ENCODE results near the gene MYO1G.

GRCh38 chr7:44990109-44991023 is 11.6 kb upstream of the MYO1G start:
- TF ChIP-seq ZFP30 (CRISPR knock-in tag; IDR thresholded peaks at IDR 0.05), result no peak
- no peak for TF ChIP-seq TOX (CRISPR knock-in tag; IDR thresholded peaks at IDR 0.05; ENCODE audit: borderline replicate concordance)
- no peak for TF ChIP-seq GLIS3 (CRISPR knock-in tag; IDR thresholded peaks at IDR 0.05)
- TF ChIP-seq PATZ1 (CRISPR knock-in tag; IDR thresholded peaks at IDR 0.05; ENCODE audit: borderline replicate concordance), result no peak
- TF ChIP-seq RARB (CRISPR knock-in tag; IDR thresholded peaks at IDR 0.05), result no peak
- no peak for TF ChIP-seq BACH2 (CRISPR knock-in tag; IDR thresholded peaks at IDR 0.05; ENCODE audit: borderline replicate concordance)
- TF ChIP-seq ZC3H10 (CRISPR knock-in tag; IDR thresholded peaks at IDR 0.05), result no peak
- TF ChIP-seq ARNTL (CRISPR knock-in tag; IDR thresholded peaks at IDR 0.05; ENCODE audit: borderline replicate concordance, low read depth), result no peak

Measured in SK-N-SH treated with all-trans-retinoic acid at 6 μM for 48 hours (cell line).